Ramos (cell line): ENCODE data around the gene GREM2.

ENCODE experiments used
- in situ Hi-C: fragments of 300-500 bp; cut with MboI; formaldehyde crosslinking; loops from one replicate; pipeline ENCODE4 v1.14.3; 2022; ENCODE audit warnings: low sequenced_read_pairs; ENCODE audit not compliant: unreplicated experiment

GREM2 gene

GRCh38 chr1:240465531-240465940, 146.4 kb downstream of the GREM2 start:
- in situ Hi-C loops: no loop called here

- in situ Hi-C loops: no loop called here
These were observed 147.9 kb downstream of the GREM2 start for GRCh38 chr1:240464099-240464498.

DNA sequence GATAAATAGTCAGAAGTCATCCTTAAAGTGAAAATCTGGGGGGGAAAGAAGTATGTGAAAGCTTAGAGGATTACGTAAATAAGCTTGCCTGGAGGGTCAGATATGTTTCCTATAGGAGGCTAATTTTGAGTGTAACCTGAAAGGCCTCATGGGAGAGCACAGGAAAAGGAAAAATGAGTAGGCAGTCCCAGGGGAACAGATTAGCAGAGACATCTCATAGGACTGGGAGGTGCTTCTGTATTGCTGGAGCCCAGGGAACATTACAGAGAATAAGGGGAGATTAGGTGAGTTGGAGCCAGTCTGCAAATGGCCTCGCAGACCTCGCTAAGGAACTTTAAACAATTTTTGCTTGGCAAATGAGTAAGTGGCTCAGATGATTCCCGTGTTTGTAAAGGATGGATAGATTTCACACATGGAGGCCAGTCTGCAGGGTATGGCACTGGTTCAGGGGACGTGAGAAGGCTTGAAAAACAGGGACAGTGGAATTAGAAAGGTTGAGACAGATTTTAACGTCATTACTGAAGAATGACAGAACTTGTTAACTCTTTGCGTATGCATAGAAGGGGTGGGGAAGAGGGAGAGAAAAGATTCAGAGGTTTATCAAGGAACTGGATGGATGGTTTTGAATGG, 149.1 kb downstream of the GREM2 start:
- in situ Hi-C loops: no loop called here

GRCh38 chr1:240462277-240462676, 149.7 kb downstream of the GREM2 start:
- in situ Hi-C loops: no loop called here

GRCh38 chr1:240457203-240457602, 154.8 kb downstream of the GREM2 start:
- in situ Hi-C loops: no loop called here

GRCh38 chr1:240455228-240455821, 156.6 kb downstream of the GREM2 start:
- in situ Hi-C loops: no loop called here

GRCh38 chr1:240445369-240445768, 166.6 kb downstream of the GREM2 start:
- in situ Hi-C loops: no loop called here

DNA sequence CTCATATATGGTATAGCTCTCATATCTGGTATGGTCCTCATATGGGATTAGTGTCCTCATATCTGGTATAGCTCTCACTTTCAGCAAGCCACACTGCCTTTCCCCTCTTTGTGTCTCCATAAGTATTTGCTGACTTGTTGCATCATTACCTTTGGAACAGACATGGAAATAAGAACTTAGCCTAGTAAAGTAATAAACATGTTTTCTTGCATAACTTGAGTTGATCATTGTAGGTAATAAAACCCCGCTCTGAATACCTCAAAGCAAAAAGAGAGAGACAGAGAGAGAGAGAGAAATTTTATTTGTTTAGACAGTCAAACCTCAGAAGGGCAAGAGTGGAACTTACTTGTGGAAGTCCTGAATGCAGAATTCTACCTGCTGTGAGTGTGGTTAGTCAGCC, 170.3 kb downstream of the GREM2 start:
- in situ Hi-C loops: no loop called here
